Stomach (tissue), 4 donors: ENCODE measurements around the gene THAP3.

ENCODE experiments used
- EP300 ChIP-seq: sonication (generic); formaldehyde crosslinking; IDR thresholded peaks from one replicate; pipeline ENCODE4 v1.6.1; 2017; ENCODE audit warnings: antibody characterized with exemption
- POLR2A ChIP-seq, 4 donors: fragments of 450-650 bp; IDR thresholded peaks; one replicate each; pipeline ENCODE4 v1.6.1; 2016; ENCODE audit warnings: antibody characterized with exemption in 4 of 4, control low read depth in 2 of 4, mild to moderate bottlenecking in 1 of 4, moderate library complexity in 1 of 4
- POLR2AphosphoS5 ChIP-seq, 3 donors: sonication (generic); formaldehyde crosslinking; IDR thresholded peaks; one replicate each; pipeline ENCODE4 v1.6.1; 2016; ENCODE audit warnings: antibody characterized with exemption in 3 of 3
- TF ChIP-seq, protein P1 (sequence below), 7 experiments: fragments of 450-650 bp in 4 of 7; fragments of 200-600 bp in 3 of 7; sonication (generic) in 3 of 7; IDR thresholded peaks; one replicate each; pipeline ENCODE4 v1.5.1; 2016 to 2019; ENCODE audit warnings: antibody characterized with exemption in 7 of 7, control low read depth in 2 of 7, mild to moderate bottlenecking in 1 of 7

DNA sequence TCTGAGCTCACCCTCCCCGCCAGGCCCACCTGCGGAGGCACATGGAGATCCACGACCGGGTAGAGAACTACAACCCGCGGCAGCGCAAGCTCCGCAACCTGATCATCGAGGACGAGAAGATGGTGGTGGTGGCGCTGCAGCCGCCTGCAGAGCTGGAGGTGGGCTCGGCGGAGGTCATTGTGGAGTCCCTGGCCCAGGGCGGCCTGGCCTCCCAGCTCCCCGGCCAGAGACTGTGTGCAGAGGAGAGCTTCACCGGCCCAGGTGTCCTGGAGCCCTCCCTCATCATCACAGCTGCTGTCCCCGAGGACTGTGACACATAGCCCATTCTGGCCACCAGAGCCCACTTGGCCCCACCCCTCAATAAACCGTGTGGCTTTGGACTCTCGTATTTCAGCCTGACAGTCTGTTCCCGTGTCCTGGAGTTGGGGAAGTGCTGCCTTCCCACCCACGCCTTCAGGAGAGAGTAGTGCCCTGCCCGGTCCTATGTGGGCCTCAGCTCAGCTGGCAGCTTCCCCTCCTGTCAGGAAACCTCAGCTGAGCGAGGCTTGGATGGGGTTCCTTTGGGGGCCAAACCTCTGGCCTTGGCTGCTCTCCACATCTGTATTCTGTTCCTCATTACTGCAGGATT lies 35.7 kb upstream of the THAP3 start:
- no peak for TF ChIP-seq POLR2AphosphoS5 (IDR thresholded peaks at IDR 0.05)
- TF ChIP-seq, protein P1, sequence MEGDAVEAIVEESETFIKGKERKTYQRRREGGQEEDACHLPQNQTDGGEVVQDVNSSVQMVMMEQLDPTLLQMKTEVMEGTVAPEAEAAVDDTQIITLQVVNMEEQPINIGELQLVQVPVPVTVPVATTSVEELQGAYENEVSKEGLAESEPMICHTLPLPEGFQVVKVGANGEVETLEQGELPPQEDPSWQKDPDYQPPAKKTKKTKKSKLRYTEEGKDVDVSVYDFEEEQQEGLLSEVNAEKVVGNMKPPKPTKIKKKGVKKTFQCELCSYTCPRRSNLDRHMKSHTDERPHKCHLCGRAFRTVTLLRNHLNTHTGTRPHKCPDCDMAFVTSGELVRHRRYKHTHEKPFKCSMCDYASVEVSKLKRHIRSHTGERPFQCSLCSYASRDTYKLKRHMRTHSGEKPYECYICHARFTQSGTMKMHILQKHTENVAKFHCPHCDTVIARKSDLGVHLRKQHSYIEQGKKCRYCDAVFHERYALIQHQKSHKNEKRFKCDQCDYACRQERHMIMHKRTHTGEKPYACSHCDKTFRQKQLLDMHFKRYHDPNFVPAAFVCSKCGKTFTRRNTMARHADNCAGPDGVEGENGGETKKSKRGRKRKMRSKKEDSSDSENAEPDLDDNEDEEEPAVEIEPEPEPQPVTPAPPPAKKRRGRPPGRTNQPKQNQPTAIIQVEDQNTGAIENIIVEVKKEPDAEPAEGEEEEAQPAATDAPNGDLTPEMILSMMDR (IDR thresholded peaks at IDR 0.05) = no peak
- TF ChIP-seq EP300 = no peak
- TF ChIP-seq POLR2A (IDR thresholded peaks at IDR 0.05) = no peak
